HG03521 (cell line): Measurements from ENCODE around the gene C4BPB.

ENCODE experiments used
- ATAC-seq: cut with Tn5 transposase; IDR thresholded peaks from one replicate; pipeline ENCODE4 v1.9.1; 2021; ENCODE audit warnings: mild to moderate bottlenecking, moderate library complexity; ENCODE audit not compliant: unreplicated experiment

C4BPB gene

GRCh38 chr1:207058878-207059867 lies 29.5 kb upstream of the C4BPB start:
- ATAC-seq: no peak

GRCh38 chr1:207059881-207060280 lies 28.8 kb upstream of the C4BPB start:
- no peak for ATAC-seq

- no peak for ATAC-seq
These were observed 28.1 kb upstream of the C4BPB start for GRCh38 chr1:207060596-207060995.

- no peak for ATAC-seq
These were observed 26.6 kb upstream of the C4BPB start for GRCh38 chr1:207062058-207062457.

- ATAC-seq: no peak
These were observed 25.6 kb upstream of the C4BPB start for GRCh38 chr1:207063014-207063413.

GRCh38 chr1:207064561-207064960 lies 24.1 kb upstream of the C4BPB start:
- ATAC-seq: no peak

- ATAC-seq: no peak
These were observed 21.5 kb upstream of the C4BPB start for GRCh38 chr1:207067185-207067584.

- no peak for ATAC-seq
These were observed 21.0 kb upstream of the C4BPB start for GRCh38 chr1:207067665-207068064.

- ATAC-seq: no peak
These were observed 19.6 kb upstream of the C4BPB start for GRCh38 chr1:207069061-207069460.

GRCh38 chr1:207069858-207070506 lies 18.7 kb upstream of the C4BPB start:
- ATAC-seq: no peak

GRCh38 chr1:207070811-207071210 lies 17.8 kb upstream of the C4BPB start:
- ATAC-seq: no peak

GRCh38 chr1:207071426-207071825 lies 17.2 kb upstream of the C4BPB start:
- ATAC-seq: no peak

- no peak for ATAC-seq
These were observed 16.4 kb upstream of the C4BPB start for GRCh38 chr1:207072233-207072632.

- no peak for ATAC-seq
These were observed 14.5 kb upstream of the C4BPB start for GRCh38 chr1:207073906-207074820.

GRCh38 chr1:207076181-207076955 lies 12.3 kb upstream of the C4BPB start:
- ATAC-seq: no peak

GRCh38 chr1:207077012-207077411 lies 11.6 kb upstream of the C4BPB start:
- ATAC-seq: no peak

- ATAC-seq: no peak
These were observed 10.9 kb upstream of the C4BPB start for GRCh38 chr1:207077470-207078377.

GRCh38 chr1:207078578-207079132 lies 10.0 kb upstream of the C4BPB start:
- no peak for ATAC-seq

GRCh38 chr1:207079706-207080241 lies 8.9 kb upstream of the C4BPB start:
- ATAC-seq: no peak
